ENCODE measurements around the gene MOB3B.

Gene MOB3B

DNA sequence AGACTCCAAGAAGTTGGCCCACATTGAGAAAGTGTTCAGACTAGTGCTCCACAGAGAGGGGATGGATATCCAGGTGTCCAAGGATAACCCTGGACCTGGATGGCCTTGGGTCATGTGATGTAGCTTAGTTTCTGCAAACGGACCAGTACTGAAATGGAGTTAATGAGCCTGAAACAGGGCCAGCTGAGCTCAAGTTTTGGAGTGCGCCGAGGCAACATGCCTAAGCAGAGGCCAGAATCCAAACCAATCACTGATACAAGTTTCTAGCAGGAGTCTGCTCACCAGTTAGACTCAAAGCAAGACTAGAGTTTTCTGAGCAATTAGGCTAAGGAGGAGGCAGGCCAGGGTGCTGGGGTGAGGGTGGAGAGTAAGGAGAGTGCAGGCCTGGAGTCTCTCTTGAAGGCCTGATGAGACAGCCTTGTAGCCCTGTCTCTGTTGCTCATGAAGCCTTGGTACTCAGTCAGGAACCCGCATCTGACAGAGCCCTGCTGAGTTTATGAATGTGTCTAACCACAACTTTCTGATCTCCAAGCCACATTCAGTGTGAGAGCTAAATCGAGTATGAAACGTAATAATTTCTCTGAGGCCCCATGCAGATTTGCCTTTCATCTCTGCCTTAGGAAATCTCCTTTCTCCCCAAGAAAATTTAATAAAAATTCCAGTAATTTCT lies 163.8 kb downstream of the MOB3B start:
- DNase-seq (ENCODE audit: low read depth) = no peak

- DNase-seq (ENCODE audit: low read depth) = no peak
These were observed 167.0 kb downstream of the MOB3B start for GRCh38 chr9:27362447-27363210.

GRCh38 chr9:27361492-27361891 lies 168.1 kb downstream of the MOB3B start:
- DNase-seq (ENCODE audit: low read depth) = no peak

GRCh38 chr9:27359763-27360162 lies 169.9 kb downstream of the MOB3B start:
- no peak for DNase-seq (ENCODE audit: low read depth)

- DNase-seq (ENCODE audit: low read depth) = no peak
These were observed 171.6 kb downstream of the MOB3B start for GRCh38 chr9:27358007-27358406.

DNA sequence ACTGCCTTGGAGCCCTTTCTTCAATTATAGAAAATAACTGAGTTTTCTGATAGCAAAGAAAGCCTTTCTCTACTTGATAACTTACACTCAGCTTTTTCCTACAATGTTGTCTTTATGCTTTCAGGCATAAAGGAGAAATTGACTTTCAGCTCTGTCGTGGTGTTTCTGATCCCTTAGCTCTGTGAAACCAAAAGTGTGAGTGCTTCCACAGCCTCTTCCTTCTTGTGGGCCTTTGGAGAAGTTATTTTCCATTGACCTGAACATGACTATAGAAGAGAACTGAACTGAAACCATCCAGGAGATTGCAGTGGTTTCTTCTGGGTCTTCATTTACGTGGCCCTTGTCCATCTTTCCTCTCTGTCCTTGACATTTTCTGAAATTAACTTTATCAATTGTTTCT lies 173.2 kb downstream of the MOB3B start:
- no peak for DNase-seq (ENCODE audit: low read depth)

- DNase-seq (ENCODE audit: low read depth) = no peak
These were observed 174.4 kb downstream of the MOB3B start for GRCh38 chr9:27355166-27355565.

DNA sequence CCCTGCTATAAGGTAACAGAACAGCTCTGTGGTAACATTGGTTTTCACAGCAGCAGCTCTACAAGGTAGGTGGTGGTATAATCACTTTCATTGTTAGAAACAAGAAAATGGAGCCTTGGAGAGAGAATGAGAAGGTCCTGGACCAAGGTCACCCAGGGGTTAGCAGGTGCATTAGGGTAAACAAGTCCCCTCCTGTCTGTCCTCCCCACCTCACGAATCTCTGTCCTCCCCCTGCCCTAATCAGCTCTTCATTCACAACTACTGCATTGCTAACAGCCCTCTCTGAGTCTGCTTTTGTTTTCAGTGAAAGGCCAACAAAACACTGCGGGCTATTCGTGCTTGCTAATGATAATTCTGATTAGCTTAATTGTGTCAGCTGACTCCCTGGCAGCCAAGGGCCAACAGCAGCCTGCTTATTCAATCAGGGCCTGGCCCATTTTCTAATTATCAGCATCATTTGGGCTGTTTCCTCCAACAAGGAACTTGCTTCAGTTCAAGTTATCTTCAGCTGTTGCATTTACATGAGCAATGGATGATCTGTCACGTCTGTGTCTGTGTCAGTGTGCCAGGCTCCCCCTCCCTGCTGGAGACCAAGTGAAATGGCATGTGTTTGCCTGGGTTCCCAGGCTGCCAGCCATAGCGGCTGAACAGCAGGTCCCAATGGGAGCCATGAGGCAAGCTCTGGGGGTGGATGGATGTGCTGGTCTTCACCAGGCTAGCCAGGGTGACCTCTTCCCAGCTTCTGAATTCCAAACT lies 176.0 kb downstream of the MOB3B start:
- no peak for DNase-seq (ENCODE audit: low read depth)

DNA sequence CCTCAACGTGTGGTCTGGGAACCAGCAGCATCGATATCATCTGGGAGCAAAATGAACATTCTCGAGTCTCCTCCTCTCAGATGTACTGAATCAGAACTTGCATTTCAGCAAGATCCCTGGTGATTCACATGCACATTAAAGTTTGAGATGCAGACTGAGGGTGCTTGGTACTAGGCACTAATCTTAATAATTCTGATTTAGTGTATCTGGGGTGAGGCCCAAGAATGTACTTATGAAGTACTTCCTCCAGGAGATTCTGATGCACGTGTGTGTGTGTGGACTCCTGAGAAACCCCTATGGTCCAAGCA lies 176.5 kb downstream of the MOB3B start:
- no peak for DNase-seq (ENCODE audit: low read depth)

GRCh38 chr9:27352457-27353165 lies 177.0 kb downstream of the MOB3B start:
- DNase-seq (ENCODE audit: low read depth) = no peak

DNA sequence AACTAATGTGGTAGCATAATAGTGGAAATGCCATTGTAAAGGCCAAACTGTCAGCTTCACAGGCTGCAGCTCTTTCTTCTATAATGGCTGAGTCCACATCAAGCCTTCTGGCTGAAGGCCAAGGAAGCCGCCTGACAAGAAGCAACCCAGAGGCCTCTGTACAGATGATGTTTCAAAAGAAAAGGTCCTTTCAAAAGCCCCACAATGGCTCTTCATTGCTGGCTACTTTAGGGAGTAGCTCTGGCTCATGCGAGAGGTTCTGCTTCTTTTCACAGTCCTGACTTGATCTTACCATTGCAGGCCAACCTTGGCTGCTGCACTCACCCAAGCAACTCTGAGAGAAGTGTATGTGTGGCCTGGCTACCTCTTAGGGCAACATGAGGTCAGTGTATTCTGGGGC lies 178.2 kb downstream of the MOB3B start:
- DNase-seq (ENCODE audit: low read depth) = no peak

DNA sequence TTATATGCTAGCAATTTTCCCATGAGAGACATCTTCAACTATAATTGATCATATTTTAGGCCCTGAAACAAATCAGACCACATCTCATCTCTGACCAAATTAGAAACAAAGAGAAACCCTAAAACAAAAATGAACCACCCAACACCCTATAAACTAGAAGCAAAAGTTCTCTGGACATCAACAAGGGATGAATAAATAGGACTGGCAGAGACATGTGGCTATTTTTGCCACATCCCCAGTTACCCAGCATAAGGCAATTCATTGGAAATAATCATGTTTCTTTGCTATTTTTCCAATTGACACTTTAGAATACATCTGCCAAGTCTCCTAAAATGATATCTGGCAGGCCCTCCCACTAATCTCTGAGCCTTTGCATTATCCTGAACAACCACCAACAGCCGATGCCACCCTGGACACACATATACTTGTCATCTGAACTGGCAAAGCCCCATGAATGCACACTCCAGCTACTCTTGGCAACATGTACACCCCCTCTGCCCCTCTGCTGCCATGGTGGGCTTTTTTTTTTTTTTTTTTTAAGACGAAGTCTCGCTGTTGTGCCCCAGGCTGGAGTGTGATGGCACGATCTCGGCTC lies 179.1 kb downstream of the MOB3B start:
- no peak for DNase-seq (ENCODE audit: low read depth)

- DNase-seq (ENCODE audit: low read depth) = no peak
These were observed 179.9 kb downstream of the MOB3B start for GRCh38 chr9:27349698-27350080.

DNA sequence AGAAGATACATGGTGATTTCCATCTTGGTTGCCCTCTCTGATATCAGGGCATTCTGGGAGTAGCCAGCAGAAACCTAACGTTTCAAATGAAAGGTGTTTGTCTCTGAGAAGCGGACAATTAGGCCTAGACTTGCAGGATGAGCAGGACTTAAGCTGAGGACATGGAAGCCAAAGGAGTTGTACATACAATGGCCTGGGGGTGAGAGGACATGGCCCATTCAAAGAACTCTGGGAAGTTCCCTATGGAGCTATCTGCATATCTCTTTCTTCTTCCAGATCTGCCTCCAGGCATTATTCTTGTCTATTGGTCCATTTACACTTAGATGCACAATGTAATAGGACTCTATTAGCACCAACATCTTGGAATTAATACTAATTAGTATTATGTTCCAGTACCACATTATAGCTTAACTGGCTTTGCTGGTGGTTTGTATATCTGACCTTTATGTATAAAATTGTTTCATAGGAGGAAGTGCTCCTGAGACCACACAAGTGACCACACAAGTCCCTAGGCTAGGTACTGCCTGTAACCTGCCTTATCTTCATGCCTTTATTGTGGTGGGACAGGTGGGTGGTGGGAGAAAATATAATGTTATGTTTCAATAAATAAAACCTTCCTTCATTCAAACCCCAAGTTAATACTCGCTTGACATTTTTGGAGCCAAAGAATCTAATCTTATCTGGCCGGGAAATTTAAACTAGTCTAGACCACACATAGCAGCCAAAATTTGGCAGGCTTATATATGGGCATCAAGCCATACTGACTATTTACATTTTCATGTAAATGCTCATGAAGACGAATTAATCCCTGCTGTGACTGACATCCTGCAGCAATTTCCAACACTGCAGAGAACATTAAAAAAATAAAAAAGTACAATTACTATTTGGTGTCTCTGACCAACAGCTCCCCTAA lies 180.6 kb downstream of the MOB3B start:
- DNase-seq (ENCODE audit: low read depth) = no peak

DNA sequence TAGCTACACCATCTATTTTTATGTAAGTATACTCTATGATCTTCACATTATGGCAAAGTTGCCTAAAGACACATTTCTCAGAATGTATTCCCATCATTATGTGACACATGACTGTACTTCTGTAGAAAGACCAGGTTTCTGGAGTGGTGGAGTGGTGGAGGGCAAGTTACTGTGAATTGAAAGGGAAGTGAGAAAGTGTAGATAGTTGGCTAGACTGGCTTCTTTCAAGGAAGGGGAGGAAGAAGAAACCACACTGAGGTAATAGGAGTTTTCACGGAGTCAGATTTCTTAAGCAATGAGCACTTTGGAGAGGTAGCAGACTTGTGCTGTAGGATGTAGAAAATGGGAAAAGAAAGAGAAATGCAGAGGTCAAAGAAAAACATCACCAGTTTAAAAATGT lies 181.7 kb downstream of the MOB3B start:
- DNase-seq (ENCODE audit: low read depth) = no peak

- DNase-seq (ENCODE audit: low read depth) = no peak
These were observed 184.8 kb downstream of the MOB3B start for GRCh38 chr9:27344776-27345175.

DNA sequence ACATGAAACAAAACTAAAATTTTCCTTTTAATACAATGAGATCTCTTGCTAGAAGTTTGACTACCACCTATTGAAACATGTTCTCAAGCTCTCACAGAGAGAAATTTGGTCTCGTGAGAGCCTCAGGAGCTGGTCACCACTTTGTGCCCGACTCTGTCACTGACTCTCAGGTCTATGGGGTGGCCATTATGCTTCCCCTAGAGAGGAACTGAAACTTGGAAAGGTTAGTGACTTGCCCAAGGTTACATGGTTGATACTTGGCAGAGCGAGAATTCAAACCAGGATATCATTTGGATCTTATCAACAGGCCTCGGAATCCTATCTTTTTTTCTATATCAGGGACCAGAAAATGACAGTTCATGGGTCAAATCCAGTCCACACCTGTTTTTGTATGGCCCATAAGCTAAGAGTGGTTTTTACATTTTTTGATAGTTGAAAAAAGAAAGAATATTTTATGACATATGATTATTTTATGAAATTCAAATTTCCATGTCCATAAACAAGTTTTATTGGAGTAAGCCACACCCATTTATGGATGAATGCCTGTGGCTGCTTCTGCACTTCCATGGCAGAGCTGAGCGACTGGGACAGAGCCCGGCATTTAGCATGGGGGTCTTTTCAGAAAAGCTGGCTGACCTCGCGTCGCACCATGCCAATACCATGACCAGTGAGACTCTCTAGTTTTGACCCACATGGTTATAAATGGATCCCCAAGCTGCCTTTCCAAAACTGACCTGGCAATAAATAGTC lies 187.9 kb downstream of the MOB3B start:
- DNase-seq (ENCODE audit: low read depth) = no peak

DNA sequence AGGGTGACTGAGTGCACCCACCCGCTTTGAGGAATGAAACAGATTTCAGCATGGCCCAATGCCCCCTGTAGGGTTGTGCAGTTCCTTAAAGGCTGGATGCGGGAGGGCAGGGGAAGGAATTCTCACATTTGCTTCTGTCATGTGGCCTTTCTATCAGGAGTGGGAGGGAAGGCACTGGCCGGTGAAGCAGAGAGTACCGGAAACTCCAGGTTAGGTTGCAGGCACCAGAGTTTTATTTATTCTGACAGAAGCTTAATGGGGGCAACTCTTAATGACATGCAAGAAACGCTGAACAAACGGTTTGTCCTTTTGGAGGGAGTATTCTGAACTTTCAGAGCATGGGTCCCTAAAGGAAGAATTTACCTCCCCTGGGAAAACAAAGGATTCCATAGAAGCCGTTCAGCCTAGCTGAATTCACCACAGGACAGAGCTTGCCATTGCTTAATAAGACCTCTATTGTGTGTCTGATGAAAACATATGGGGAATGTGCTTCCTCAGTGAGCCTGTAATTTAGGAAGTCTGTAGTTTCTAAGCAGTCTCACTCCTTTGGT lies 188.6 kb downstream of the MOB3B start:
- no peak for DNase-seq (ENCODE audit: low read depth)

DNA sequence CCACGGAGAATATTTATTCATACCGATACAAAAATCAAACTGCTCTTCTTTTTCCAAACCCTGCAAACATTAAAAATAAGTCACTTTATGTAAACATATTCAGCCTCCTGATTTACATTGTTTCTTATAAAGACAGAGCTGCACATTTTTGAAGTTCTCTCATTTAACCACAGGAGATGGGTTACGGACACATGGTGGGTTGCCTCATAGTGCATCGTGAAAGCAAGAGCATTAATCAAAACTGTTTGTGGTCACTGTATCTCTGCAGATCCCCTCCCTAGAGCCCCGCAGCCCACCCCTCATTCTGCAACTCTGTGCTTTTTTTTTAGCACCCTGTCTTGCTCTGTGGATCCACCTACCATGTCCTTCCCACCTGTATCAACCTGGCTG lies 189.3 kb downstream of the MOB3B start:
- no peak for DNase-seq (ENCODE audit: low read depth)

- DNase-seq (ENCODE audit: low read depth) = no peak
These were observed 189.8 kb downstream of the MOB3B start for GRCh38 chr9:27339661-27340284.

All from activated T-helper 9 cell treated with anti-CD3 and anti-CD28 coated beads, Interleukin-2, amount 50 U/mL, for 16 hours (primary cell).